Mucosa of descending colon (tissue), 3 donors: ENCODE data around the gene UCP3. TPM values are rescaled to one million over a fixed set of nuclear protein-coding genes. Genes with fewer than 3 reads are reported as not detected.
"Not testable (repeated sequence)": the region's sequence is repeated elsewhere in the genome, so short reads cannot be mapped to it uniquely, and the experiment has no call there.

ENCODE experiments used
- ATAC-seq: fragments of 200-7000 bp; cut with Tn5 transposase; one replicate; pipeline ENCODE4 v1.9.1; 2020; ENCODE audit warnings: mild to moderate bottlenecking, moderate library complexity
- DNase-seq, 3 donors: peaks; one replicate each; pipeline ENCODE4 v3.0.0-alpha.2; 2020
- H3K36me3 ChIP-seq: fragments of 200-600 bp; one replicate; pipeline ENCODE4 v1.8.0; 2021; ENCODE audit warnings: low read depth, mild to moderate bottlenecking
- H3K4me1 ChIP-seq: fragments of 200-600 bp; one replicate; pipeline ENCODE4 v1.8.0; 2021; ENCODE audit warnings: low read depth, mild to moderate bottlenecking
- H3K4me3 ChIP-seq: fragments of 200-600 bp; one replicate; pipeline ENCODE4 v1.8.0; 2021; ENCODE audit warnings: mild to moderate bottlenecking
- H3K9me3 ChIP-seq: fragments of 200-600 bp; one replicate; pipeline ENCODE4 v1.8.0; 2021; ENCODE audit warnings: mild to moderate bottlenecking
- CTCF ChIP-seq: fragments of 200-600 bp; IDR thresholded peaks from one replicate; pipeline ENCODE4 v1.8.0; 2022; ENCODE audit warnings: antibody characterized with exemption, mild to moderate bottlenecking
- intact Hi-C, 2 donors: fragments of 100-400 bp; cut with DNase I in 1 of 2; cut with micrococcal nuclease in 1 of 2; formaldehyde crosslinking; loops; one replicate each; pipeline versions ENCODE4 v1.11.0 to v1.11.1; 2022; cut with DNase I, micrococcal nuclease
- total RNA-seq, 3 donors: library from RNA; stranded (reverse); fragmentation: NEBNext Ultra II Directional in 2 of 3; extraction: Animal tissue kit (Norgen Biotek cat#: 25700) in 2 of 3; gene quantifications; one replicate each; pipeline versions ENCODE4 v1.2.1 to v1.2.4, GENCODE V29; 2021 to 2023
- donor health status: DM: no; HTN: no; CAD: no; lungs with moderate emphysema.
- donor health status: DM: no; HTN: no; CAD: no.
- donor health status: DM: no; HTN: yes; CAD: no.

Gene UCP3
- total RNA-seq, 3 donors from 2014 or later: 0.90 to 2.8 (median 2.2) TPM

GRCh38 chr11:73989156-73989555, 19.7 kb downstream of the UCP3 start:
- intact Hi-C loops: no loop called here
- ATAC-seq (no peak), DNase-seq (peak in 1 of 3 donors; percentile 48)

GRCh38 chr11:73988227-73988626, 20.7 kb downstream of the UCP3 start:
- Histone ChIP-seq H3K36me3 (no peaks in the 10 kb centered on the region), H3K4me1 (peaks cover 5% of the 10 kb centered on the region), H3K9me3 (no peaks in the 10 kb centered on the region), H3K4me3 (no peak overlapping the region)
- no peak for TF ChIP-seq CTCF
- ATAC-seq (no peak), DNase-seq (no peak)
- intact Hi-C loops: no loop called here

More at GRCh38 chr11:73989156-73989555, 19.7 kb downstream of the UCP3 start:
- no peak for TF ChIP-seq CTCF
- no peaks in the 10 kb centered on the region for H3K4me1 ChIP-seq
- no peaks in the 10 kb centered on the region for H3K9me3 ChIP-seq
- no peaks in the 10 kb centered on the region for H3K36me3 ChIP-seq
- H3K4me3 ChIP-seq: no peak overlapping the region

GRCh38 chr11:73985661-73986060, 23.2 kb downstream of the UCP3 start:
- not testable (repeated sequence) for DNase-seq, ATAC-seq, H3K4me3 ChIP-seq

GRCh38 chr11:73983741-73984538, 24.9 kb downstream of the UCP3 start:
- TF ChIP-seq CTCF: no peak
- H3K4me3 ChIP-seq: no peak overlapping the region
- no peaks in the 10 kb centered on the region for H3K36me3 ChIP-seq
- intact Hi-C loops: no loop called here
- H3K4me1 ChIP-seq: peaks cover 22% of the 10 kb centered on the region
- no peaks in the 10 kb centered on the region for H3K9me3 ChIP-seq
- ATAC-seq (no peak), DNase-seq (peak in 1 of 3 donors; percentile 34)

More at GRCh38 chr11:73985661-73986060, 23.2 kb downstream of the UCP3 start:
- H3K9me3 ChIP-seq, intact Hi-C loops, H3K36me3 ChIP-seq: not testable (repeated sequence)
- peaks cover 11% of the 10 kb centered on the region for H3K4me1 ChIP-seq

GRCh38 chr11:73982990-73983740, 25.7 kb downstream of the UCP3 start:
- peak; percentile 84 for ATAC-seq
- Histone ChIP-seq H3K9me3 (no peaks in the 10 kb centered on the region), H3K36me3 (no peaks in the 10 kb centered on the region), H3K4me3 (peak overlapping the region; percentile 32), H3K4me1 (peaks cover 22% of the 10 kb centered on the region)
- intact Hi-C loops: no loop called here
- peak; percentile 91 to 98 (median 94) for DNase-seq
- TF ChIP-seq CTCF: no peak

GRCh38 chr11:73982595-73982989, 26.3 kb downstream of the UCP3 start, which contains the start of gene UCP2:
Gene UCP2, minus strand, starts transcription at chr11:73982843. Its CDS starts 4,465 bp downstream, at chr11:73978378.
- Histone ChIP-seq H3K4me1 (peaks cover 22% of the 10 kb centered on the region), H3K4me3 (peak within 1 kb of the TSS; percentile 32), H3K36me3 (no peaks in the 10 kb centered on the region), H3K9me3 (no peaks in the 10 kb centered on the region)
- DNase-seq (peak; percentile 93 to 95 (median 94)), ATAC-seq (peak; percentile 83)
- intact Hi-C loops: no loop called here
- no peak for TF ChIP-seq CTCF
